CD4-positive, alpha-beta T cell treated with Interferon gamma for 1 hour (primary cell): ENCODE data around the gene MDN1.
"Not testable (repeated sequence)": the region's sequence is repeated elsewhere in the genome, so short reads cannot be mapped to it uniquely, and the experiment has no call there.

Source experiments
- DNase-seq: peaks from one replicate; pipeline ENCODE4 v3.0.0-alpha.2; 2020

The MDN1 gene

DNA sequence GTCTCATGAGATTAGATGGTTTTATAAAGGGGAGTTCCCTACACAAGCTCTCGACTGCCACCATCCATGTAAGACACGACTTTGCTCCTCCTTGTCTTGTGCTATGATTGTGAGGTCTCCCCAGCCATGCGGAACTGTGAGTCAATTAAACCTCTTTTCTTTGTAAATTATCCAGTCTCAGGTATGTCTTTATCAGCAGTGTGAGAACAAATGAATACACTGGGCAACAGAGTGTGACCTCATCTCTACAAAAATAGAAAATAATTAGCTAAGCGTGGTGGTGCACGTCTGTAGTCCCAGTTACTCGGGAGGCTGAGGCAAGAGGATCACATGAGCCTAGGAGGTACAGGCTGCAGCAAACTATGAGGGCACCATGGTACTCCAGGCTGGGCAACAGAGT, 51.3 kb downstream of the MDN1 start:
- no peak for DNase-seq

DNA sequence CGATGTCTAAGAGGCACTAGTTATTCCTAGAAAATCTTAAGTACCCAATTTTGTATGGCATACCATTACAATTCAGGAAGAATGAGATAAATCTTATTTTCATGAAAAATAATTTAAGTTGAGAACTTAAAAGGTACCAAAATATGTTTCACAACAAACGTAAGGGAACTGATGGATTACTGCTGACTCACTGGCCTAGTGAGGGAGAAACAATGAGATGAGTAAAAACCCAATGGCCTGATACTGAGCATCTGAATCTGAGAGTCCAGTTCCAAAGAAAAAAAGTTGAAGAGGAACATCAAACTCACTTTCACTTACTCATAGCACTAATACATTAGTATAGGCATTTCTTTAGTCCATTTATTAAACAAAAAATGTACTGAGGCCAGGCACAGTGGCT, 56.0 kb downstream of the MDN1 start:
- no peak for DNase-seq

DNA sequence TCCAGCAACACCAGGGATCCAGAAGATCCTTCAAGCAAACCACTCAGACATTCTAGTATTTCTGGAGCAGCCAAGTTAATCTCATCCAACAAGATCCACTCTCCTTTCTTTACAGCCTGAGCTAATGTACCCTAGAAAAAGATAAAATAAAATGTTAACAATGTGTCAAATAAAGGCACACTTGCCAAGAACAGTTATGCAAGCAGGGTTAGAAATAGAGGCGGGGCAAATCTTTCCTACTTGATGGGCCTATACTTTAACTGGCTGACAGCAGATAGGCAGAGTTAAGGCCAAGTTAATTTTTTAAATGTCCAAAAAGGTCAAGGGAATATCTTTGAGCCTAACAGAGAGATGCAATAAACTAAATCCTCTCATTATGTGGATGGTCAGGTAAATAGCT, 60.8 kb downstream of the MDN1 start:
- DNase-seq = no peak

DNA sequence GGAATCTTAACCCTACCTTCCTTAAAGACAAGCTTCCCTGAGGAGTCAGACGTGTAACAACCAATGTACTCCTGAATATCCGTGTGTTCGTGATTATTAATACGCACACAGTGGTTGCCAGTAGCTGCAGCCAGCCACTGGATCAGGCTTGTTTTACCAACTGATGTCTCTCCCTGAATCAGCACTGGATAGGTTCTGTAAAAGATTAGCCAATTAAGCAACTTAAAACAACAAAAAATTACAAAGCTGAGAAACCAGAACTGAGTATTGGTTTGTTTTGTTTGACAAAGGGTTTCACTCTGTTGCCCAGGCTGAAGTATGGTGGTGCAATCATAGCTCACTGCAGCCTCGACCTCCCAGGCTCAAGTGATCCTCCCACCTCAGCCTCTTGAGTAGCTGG, 69.3 kb downstream of the MDN1 start:
- no peak for DNase-seq

DNA sequence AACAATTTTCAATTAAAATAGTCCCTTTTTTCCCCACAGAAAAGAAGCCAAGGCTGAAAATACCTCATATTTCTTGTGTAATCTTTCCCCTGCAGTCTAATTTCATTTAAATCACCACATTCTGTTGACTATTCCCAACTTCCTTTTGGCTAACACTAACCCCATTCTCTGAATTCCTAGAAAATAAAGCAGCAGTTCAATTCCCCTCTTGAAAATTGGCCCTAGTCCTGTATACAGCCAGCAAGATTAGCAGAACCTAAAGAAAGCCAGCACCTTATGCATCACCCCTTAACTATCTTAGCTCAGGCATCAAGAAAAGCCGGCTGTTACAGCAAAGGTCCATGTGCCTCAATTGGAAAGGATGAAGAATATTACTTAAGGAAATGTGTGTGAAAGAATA, 69.7 kb downstream of the MDN1 start:
- DNase-seq = no peak

DNA sequence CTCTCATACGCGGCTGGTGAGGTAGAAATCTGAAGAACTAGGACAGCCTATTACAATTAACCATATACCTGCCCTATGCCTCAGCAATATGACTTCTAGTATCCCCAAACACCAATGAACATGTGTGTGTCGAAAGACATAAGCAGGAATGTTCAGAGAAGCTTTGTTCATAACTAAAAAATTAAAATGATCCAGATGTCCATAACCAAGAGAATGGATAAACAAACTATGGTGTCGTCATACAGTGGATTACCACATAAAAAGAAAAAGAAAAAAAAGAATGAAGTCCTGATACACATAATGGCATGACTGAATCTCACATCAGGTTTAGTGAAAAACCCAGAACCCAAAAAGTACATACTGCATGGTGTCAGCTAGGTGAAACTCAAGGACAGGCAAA, 73.9 kb downstream of the MDN1 start:
- DNase-seq = no peak

DNA sequence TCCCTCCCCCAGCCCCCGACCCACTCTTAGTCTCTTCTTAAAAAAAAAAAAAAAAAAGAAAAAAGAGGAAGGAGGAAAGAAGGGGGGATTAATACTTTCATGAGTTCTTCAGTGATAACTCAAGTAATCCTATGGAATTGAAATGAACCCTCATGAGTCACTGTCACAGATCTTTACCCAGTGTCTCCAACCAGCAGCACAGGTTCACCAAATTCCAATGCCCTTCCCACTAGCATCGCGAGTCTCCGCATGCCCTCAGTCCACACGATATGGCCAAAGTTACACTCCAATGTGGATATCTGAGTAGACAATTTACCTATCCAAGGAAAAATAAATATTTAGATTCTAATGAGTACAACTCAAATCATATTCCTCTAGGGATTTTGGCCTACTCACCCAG, 74.5 kb downstream of the MDN1 start:
- no peak for DNase-seq

DNA sequence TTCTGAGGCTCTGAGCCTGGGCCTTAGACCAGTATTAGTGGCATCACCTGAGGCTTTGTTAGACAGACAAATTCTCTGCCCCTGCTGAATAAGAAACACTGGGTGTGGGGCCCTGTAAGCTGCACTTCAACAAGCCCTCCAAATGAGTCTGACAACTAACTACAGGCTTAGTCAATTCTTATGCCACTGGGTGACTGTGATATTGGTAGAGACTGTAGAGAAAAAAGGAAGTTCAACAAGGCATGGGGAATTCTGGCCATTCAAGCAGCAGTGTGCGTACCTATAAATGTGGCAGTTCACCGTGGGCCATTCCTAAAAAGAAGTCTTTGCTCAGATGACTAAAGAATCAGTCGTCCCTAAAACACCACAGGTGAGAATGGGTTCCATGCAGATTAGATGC, 82.7 kb downstream of the MDN1 start:
- no peak for DNase-seq

DNA sequence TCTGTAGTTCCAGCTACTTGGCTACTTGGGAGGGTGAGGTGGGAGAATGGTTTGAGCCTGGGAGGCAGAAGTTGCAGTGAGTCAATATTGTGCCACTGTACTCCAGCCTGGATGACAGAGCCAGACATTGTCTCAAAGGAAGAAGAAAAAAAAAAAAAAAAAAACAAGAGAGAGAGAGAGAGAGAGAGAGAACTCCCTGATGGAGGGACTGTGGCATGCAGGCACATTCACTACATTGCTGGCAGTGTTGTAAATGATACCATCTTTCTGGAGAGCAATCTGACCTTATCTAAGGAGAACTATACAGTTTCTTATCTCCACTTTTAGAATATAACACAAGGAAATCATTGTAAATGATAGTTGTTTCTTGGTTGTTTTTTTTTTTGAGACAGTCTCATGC, 85.1 kb downstream of the MDN1 start:
- no peak for DNase-seq

DNA sequence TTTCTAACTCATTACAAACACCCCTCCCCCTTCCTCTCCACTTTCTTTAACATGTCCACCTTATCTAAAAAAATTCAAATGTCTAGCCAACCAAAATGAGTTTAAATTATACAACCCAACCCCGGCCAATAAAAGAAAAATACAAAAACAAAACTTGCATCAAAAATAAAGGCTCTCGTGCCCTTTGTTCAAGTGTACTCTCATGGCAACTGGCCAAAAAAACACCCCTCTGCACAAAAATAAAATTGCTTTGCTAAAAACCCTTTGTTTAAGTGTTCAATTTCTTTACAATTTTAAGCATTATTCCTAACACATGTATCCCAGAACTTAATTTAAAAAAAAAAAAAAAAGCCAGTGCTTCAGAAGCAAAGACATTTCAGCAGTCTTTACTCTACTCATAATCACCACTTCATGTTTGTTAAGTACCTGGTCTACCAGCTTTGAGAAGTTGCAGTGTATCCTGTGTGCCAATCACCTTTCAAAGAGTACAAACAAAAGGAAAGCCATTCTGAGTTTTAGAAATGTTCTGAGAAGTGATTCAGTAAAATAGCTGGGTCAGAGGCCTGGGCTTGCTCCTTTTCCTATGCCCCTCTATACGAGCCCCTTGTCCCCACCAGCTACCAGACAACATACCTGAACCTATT, 87.5 kb downstream of the MDN1 start:
- DNase-seq = no peak

DNA sequence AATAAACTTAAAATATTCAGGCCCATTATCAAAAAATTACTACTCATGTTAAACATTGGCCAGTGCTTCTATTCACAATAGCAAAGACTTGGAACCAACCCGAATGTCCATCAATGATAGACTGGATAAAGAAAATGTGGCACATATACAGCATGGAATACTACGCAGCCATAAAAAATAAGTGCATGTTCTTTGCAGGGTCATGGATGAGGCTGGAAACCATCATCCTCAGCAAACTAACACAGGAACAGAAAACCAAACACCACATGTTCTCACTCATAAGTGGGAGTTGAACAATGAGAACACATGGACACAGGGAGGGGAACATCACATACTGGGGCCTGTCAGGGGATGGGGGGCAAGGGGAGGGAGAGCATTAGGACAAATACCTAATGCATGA, 88.3 kb downstream of the MDN1 start:
- not testable (repeated sequence) for DNase-seq

DNA sequence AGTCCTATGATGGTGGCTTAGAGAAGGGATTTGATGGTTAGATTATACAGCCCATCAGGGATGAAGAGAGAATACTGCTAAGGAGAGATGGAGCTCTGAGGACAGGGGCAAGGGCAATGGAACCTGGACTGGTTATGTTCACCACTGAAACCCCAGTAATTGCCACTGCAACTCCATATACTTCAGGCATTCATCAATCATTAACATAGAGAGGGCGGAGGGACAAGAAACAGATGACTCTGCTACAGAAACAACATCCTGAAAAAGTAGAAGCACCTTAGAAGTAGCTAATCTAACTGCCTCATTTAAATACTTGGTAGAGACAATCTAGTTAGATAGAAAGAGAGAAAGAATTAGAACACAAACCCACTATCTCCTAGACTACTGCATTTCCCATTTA, 89.8 kb downstream of the MDN1 start:
- DNase-seq = no peak

DNA sequence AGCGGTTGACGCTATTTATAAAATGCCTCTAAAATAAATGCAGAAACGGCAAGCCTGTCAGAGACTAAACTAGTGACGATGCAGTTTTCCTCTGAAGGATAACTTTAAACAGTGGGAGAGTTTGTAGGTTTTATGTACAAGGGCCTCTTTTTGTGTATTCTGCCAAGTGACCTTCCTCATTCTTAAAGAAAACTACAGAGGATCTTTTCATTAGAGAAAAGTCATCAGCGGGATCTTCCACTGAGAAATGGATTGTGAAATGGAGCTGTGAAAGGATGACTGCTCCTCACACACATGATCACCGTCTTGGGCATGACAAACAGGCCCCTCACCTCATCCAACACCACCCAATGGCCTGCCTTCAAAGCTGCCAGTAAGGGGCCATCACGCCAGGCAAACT, 92.1 kb downstream of the MDN1 start:
- DNase-seq = no peak

DNA sequence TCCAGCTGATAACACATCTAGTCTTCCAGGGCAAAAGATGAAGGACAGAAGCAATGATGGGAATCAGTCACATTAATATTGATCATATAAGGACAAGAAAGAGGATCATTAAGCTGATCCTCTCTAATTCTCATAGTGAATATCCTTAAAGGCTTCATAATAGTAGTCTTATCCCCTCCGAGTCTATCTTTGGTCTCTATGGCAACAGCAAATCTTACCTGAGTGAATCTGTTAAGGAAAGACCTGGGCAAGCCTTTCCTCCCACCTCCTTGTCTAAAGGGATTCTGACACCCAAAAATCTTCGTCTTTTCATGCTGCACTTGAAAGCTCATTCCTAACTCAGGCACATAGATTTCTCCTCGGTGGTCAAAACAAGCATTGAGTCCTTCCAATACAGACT, 94.6 kb downstream of the MDN1 start:
- no peak for DNase-seq

DNA sequence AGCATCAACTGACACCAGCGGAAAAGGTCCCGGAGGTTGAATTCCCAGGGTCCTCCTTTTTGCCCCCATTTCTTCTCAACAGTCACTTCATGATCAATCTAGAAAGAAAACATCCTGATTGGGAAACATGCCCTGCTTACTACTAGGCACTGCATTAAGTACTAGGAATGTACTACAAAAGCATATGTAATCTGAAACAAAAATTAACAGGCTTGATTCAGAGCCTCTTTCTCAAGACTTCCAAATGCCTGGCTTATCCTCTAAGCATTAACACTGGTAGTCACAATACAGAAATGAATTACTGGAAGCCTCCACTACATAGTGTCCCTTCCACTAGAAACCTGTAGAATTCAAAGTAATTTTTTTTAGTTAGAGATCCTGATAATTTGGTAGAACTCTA, 96.5 kb downstream of the MDN1 start:
- no peak for DNase-seq

DNA sequence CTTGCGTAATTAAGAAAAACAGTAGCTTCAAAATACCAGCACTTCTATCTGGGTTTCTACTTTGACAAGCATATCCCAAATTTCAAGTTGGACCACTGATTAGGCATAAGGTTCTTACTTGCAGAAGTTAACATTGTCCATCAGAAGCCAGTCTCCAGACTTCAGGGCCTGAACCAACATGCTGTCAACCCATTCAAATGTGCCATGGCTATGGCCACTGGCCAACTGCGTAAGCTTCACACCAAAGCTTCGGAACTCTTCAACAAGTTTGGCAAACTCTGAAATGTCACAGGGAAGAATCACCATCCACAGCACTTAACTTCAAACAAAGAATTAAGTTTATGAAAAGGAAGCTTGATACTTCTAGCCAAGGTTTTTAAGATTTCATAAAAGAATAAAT, 103.1 kb downstream of the MDN1 start:
- DNase-seq = no peak

DNA sequence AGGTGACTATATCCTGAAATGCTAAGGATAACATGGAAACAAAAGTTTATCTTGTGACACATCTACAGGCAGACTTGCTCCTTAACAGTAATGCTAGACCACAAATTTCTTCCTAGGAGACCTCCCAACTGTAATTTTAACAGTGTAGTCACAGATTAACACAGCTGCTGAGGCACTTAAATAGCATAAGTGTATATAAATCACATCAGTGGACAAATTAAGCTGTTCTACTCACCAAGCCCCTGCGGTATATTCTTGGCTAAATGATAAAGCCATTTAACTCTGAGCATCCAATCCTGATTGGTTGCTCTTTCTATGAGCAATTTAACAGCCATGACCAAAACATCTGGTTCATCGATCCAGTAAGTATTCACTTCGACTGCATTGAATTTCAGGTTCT, 107.8 kb downstream of the MDN1 start:
- no peak for DNase-seq

DNA sequence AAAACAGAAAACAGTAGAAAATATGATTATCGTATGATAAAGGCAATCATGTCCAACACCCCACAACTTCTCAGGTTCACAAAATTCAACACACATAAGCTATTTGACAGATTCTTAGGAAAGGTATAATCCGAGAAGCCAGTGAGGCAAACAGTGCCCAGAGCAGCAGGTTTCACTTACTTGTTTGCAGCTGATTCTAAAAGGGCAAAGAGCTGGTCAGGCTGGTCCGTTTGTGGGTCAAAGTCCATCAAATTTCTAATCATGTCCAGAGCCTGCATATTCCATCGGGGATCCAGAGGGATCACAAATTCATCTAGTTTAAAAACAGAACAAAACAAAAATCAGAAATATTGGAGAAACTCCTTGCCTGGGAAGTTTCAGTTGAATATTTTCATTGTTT, 111.3 kb downstream of the MDN1 start:
- DNase-seq = no peak

DNA sequence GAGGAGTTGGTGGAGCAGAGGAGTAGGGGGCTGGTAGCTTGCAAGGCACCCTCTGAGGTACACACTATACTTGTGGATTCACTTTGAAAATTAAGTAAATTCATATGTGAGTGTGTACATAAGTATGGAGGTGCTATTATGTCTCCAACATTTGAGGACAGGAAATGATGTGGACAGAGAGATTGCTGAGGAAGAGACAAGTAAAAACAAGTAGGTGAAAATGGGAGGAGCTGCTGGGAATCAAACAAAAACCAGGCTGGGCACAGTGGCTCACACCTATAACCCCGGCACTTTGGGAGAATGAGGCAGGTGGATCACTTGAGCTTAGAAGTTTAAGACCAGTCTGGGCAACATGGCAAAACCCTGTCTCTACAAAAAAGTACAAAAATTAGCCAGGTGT, 111.8 kb downstream of the MDN1 start:
- DNase-seq = no peak

DNA sequence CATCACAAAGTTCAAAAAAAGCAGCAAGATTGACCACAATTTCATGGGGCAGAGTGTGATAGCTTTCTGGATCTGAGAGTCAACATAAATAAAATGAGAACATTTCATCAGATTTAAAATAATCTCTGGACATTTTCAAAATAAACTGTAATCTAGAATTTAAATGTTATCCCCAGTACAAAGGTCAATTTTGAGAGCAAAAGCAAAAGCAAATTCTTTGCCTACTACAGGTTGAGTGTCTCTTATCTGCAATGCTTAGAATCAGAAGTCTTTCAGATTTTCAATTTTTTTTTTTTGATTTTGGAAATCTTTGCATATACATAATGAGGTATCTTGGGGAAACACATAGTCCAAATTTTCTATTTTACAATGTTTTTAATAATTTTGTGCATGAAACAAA, 113.5 kb downstream of the MDN1 start:
- no peak for DNase-seq

DNA sequence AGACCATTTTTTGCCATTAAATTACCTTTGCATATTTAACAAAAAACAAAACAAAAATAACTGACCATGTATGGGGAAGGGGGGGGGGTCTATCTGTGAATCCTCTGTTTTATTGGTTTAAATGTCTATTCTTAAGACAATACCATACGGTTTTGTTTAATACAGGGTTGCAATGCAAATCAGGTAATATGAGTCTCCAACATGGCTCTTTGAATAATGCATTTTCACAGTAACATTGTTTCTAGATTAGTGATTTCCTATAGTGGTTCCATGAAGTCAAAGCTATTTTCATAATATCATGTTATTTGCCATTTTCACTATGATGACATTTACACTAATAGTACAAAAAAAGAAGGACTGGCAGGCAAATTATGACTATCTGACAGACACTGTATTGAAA, 116.3 kb downstream of the MDN1 start:
- DNase-seq = no peak

DNA sequence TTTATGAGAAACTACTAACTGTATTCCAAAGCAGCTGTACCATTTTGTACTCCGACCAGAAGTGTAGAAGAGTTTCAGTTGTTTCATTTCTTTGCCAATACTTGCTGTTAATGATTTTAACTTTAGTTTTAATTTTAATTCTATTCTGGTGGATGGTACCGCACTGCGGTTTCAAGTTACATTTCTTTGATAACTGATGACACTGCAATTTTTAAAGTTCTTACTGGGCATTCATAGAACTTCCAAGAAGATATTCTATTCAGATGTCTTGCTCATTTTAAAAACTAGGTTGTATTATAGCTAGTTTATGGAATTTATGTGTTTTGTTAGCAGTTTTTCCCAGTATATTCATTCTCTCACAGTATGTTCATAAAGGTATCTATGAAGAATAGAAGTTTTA, 117.2 kb downstream of the MDN1 start:
- DNase-seq = no peak

DNA sequence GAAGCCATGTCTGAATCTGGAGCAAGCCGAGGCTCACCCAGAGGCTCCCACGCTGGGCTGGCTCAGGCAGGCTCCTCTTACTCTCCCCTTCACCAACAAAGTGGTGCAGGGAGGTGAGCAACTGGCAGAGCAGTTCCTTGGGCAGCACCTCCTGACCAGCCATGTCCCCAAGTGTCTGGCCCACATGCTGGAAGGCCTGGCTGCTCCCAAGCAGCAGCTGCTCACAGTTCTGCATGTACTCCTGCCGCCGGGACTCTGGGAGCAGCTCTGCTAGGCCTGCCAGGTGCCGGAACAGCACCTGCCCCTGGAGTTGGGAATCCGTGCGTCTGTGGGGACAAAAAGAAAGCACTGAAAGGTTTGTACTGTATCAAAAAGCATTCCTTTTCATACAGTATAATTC, 123.9 kb downstream of the MDN1 start:
- DNase-seq = no peak

DNA sequence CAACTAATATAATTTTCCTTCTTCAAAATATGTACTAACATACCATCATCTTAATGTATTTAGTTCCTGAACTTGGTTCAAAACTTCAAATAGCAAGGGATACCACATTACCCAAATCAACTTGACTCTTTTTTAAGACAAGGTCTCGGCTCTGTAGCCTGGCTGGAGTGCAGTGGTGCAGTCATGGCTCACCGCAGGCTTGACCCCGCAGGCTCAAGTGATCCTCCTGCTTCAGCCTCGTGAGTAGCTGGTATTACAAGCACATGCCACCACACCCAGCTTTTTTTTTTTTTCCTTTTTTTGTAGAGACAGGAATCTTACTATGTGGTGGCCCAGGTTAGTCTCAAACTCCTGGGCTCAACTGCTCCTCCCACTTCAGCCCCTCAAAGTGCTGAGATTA, 125.2 kb downstream of the MDN1 start:
- DNase-seq = no peak

DNA sequence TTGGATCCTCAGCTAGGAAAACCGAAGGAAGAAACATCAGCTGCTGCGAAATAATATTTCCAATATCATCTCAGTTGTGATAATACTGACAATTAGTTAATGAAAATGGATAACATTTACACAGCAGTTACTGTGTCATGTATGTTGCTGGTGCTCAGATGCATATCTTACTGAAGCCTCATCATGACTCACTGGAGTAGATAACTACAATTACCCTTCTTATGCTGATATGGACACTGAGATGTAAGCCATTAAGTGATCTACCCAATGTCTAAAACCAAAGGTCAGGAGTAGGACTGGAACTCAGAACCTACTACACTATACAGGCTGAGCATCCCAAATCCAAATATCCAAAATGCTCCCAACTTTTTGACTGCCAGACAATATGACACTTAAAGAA, 126.4 kb downstream of the MDN1 start:
- no peak for DNase-seq

DNA sequence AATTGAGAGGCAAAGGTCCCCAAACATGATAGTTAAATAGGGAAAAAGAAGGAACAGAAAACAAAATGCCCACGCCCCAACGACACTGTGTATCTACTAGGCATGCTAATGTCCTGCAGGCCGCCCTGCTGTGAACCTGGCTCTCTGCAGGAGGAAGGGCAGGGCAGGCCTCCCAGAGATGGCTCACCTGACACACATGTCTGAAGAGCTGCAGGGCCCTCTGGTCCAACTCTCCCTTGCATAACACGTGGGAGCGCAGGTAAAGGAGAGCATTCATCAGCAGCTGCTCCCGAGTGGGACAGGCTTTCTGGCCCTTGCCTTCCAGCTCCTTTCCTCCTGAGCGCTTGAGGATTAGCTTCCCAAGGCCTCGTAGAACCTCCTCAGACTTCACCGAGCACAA, 127.3 kb downstream of the MDN1 start:
- DNase-seq = no peak
